HG03460 (cell line): ENCODE data around the gene LRRC55.

Source experiments
- ATAC-seq: cut with Tn5 transposase; IDR thresholded peaks from one replicate; pipeline ENCODE4 v1.9.1; 2021; ENCODE audit not compliant: unreplicated experiment

Gene LRRC55

DNA sequence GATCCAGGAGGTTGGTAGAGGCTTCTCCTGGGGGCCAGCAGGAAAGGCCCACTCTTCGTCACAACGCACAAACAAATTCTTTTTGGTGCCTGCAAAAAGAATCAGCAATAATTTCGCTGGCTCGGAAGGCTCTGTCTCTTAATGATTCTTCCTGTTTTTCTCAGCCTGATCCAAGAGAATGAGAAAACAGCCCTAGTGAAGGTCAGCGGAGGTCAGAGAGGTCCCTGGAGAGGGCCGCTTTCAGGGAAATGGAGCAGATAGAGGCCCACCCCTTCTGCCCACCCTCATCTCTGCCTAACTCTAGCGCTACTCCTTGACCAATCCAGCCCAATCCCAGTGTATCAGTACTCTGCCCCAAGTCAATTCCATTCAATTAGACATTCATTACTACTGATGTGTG, 19.2 kb downstream of the LRRC55 start:
- ATAC-seq, result no peak

DNA sequence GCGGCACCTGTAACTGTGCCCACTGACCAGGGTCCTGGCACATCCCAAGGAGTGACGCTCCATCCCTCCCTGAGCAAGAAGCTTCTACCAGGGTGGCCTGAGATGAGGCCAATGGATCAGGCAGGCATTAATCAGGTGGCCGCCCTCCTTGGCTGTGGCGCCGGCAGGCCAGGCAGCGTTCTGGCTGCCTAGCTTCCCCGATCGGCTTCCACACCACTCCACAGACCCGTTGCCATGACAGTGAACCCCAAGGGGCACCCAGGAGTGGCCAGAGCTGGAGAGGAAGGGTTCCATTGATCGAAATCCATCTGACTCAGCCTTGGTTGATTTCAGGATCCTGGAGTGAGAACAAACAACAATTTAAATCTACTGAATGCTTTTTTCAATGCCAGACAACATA, 20.5 kb downstream of the LRRC55 start:
- ATAC-seq, result no peak

DNA sequence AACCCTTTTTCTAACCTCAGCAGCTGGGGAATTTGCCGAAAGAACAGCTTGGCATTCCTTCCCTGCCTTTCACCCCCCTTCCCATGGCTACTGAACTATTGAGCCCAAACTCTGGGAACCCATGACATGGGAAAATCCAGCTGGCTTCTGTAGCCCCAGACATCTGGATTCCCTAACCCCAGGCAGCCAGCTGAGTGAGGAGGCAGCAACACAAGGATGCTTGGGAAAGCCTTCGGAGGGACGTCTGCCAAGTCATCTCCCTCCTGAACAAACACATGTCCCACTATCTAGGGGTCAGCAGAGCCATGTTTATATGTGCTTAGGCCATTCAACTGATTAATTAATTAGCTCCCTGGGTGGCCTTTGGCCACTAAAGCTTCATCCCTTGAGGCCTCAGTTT, 21.6 kb downstream of the LRRC55 start:
- ATAC-seq, result no peak

DNA sequence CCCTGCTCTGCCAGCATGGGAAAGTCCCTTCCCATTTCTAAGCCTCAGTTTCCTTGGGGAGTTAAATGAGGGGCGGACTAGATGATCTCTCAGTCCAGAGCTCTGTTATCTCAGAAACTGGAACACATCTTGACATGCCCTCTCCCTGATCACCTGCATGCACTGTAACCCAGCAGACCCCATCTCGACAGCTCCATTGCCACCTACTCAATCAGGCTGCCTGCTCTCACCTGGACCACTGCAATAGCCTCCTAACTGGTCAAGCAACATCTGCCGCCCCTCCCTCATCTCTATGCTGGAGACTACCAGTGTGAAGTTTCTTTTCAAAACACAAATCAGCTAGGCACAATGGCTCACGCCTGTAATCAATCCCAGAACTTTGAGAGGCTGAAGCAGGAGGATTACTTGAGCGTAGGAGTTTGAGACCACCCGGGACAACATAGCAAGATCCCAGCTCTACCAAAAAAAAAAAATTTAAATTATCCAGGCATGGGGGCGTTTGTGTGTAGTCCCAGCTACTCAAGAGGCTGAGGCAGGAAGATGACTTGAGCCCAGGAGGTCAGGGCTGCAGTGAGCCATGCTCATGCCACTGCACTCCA, 22.2 kb downstream of the LRRC55 start:
- no peak for ATAC-seq

DNA sequence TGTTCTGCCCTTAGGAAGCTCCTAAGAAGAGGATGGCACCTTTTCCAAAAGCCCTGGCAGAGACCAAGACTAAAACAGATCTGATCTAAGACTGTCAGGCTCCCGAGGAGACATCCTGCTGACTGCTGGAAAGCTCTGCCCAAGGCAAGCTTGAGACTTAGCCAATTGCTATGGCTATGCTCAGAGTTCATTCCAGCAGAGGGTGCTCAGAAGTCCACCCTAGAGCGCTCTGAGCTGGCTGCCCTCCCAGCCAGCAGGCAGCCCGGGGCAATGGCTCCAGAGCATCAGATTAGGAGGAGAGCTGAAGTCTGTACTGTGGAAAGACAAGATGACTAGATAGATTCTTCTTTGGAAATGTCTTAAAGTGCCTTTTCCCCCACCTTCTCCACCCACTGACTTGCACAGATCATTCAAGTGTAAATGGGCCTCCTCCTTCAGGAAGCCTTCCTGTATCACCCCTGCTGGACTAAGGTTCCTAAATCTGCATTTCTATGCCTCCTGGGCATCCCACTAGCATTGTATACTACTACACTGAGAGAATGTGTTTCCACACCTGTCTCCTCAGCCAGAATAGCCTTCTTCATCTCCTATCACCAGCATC, 23.4 kb downstream of the LRRC55 start:
- no peak for ATAC-seq

DNA sequence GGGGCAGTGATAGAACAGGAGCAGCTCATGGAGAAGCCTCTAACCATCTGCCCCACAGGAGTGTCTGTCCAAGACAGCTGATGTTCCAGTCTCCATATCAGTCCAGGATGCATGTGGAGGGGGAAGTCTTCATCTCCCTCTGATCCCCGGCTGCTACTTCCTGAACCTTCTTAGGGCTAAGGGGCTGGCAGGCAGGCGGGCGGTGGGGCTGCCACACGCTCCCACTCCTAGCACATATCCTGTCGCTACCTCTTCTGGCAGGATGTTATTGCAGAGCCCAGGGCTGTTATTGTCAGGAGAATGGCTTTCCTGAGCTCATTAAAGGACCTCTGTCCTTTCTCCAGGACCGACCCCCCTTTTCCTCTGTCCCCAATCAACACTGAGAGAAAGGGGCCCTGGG, 25.4 kb downstream of the LRRC55 start:
- no peak for ATAC-seq

DNA sequence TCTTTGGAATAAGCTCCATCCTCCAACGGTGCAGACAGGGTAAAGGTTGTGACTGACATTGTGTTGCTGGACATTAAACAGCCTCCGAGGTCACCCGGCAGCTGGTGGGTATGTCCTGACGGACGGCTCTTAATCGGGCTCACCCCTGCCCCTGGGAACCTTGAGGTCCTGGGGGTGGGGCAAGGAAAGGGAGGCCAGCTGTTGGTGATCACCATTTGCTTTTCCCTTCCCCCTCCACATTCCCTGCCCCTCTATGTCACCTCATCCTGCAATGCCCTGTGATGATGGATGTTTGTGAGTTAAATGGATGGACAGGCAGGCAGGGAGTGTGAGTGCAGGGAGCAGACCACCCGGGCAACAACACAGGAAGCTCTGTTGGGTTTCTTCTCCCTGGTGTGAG, 29.0 kb downstream of the LRRC55 start:
- ATAC-seq, result no peak

DNA sequence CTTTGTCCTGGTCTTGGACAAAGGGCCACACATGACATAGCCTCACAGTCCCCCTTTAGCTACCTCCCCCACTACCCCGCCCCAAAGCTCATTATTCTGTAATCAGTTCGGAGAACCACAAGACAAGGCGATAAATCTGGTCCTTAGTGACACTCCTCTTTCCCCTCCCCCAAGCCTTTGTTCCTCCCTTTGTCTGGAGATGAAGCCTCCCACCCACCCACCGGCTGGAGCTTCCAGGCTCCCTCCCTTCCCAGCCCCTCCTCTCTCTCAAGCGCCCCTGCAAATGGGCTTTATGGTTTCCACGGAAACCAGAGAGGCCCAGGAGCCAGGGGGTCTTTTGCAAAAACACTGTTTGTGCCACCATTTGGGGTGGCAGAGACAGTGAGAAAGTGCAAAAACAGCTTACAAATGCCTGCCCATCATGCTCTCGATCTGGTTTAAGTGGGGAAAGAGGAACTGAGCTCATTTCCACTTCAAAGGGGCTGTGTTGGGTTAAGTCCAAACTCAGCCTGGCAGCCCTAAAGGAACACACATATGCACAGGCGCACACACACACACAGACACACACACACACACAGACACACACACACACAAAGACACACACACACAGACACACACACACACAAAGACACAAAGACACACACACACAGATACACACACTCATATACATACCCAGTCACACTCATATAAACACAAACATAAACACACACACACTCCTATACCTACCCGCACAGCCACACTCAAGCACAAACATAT, 31.8 kb downstream of the LRRC55 start:
- ATAC-seq, result no peak

DNA sequence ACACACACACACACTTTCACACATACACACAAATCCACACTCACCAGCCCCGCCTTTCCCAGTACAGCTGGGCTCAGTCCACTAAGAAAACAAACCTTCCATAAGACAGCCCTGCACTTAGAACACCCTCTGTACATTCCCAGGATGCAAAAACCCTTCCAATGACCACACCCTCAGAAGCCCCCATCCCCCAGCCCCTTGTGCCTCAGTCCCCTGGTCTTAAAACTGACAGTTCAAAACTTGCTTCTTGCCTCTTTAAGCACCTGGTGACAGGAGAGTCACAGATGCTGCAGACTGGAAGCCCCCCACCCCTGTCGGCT, 32.3 kb downstream of the LRRC55 start:
- no peak for ATAC-seq

DNA sequence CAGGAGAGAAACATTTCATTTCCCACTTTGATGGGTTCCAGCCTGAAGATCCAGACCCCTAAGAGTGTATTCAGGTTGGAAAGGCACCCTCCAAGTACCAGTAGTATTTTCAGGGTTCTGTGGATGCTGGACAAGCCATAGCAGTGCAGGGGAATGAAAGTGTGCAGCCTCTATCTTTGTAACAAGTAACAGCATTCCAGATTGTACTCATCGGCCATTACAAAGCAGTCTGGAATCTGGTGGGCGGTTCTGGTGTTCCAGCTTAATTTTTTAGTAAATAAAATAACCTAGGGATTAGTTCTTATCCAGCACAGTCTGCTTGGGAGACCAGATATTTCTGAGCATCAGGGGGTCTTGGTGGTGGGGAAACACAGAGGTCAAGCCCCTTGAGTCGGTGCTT, 32.7 kb downstream of the LRRC55 start:
- no peak for ATAC-seq

DNA sequence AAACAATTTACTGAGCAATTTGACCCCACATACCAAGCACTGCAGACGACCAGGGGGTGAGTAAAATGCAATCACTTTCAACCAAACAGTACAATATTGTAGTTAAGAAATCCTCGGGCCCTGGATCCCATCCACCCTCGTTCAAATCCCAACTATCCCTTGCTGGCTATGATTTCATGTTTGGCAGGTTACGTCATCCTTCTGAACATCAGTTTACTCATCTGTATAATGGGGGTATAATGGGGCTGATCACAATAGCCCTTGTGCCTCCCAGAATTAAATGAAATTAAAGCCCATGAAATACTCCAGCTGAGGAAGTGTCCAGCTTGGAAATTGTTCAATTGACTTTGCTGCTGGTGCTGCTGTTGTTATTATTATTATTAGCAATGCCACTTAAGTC, 34.7 kb downstream of the LRRC55 start:
- ATAC-seq, result no peak

DNA sequence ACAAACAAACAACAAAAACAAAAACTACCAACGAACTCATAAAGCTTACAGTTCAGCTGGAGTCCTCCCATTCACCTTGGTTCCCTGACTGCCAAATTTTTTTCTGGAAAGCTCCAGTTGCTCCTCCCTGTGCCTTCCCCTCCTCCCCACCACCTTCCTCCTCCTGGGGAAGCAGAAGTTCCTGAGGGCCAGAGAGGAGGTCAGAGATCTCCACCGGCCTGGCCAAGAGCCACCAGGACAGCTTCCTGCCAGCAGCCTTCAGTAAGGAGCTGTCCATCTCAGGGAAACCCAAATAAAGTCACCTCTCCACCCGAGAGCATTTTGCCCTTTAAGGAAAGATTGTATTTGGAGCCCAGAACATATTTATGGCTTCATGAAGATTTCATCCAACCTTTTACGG, 35.3 kb downstream of the LRRC55 start:
- ATAC-seq, result no peak

DNA sequence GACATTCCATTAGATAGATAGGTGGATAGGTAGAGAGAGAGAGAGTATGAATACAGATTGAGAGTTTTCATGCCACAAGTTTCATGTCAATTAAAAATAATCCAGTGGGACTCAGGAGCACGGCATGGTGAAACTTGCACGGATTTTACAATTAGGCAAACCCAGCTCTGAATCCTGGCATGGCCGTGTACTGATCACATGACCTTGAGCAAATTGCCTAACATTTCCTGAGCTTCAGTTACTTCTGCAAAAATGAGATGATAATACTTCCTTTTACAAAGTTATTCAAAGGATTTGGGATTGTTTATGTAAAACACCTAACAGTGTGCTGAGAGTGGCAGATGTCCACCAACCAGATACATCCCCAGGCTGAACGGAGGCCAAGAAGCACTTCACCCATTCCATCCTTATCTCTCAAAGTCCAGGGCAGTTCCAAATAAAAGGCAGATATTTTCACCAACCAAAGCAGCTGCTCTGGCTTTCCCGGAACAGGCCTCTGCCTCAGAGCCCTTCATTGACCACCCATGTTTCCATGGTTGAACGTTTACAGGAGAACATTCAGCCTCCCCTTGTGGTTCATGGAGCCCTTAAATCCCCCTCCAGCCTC, 37.4 kb downstream of the LRRC55 start:
- no peak for ATAC-seq

DNA sequence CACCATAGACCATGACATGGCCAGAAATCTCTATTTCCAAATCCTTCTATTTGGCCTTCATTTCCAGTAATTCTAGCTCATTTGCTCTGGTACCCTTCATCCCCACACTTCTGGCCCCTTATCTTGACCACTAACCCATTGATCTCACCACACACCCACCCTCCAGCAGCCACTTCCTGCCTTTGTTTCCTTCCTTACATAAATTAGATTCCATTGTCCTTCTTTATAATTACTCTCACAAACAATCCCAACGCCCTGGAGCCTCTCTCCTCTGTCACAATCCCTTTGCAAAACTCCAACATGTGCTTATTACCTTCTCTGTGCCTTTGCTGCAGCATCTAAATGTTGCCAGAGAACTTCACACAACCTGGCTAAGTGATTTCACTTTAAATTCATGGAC, 40.5 kb downstream of the LRRC55 start:
- no peak for ATAC-seq

DNA sequence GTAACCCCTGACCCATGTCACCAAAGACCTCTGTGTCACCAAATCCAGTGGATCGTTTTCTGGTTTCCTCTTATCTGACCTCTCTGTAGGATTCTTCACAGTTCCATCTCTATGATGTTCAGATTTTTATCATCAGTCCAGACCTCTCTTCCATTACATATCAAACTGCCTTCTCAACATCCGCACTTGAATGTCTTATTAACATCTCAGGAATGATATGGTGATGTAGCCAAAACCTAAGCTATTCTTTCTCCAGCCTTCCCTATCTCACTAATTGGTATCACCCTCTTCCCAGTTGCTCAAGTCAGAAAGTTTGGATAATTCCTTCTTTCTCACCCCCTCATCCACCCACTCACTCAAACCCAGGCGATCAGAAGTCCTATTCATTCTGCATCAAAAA, 41.8 kb downstream of the LRRC55 start:
- no peak for ATAC-seq

DNA sequence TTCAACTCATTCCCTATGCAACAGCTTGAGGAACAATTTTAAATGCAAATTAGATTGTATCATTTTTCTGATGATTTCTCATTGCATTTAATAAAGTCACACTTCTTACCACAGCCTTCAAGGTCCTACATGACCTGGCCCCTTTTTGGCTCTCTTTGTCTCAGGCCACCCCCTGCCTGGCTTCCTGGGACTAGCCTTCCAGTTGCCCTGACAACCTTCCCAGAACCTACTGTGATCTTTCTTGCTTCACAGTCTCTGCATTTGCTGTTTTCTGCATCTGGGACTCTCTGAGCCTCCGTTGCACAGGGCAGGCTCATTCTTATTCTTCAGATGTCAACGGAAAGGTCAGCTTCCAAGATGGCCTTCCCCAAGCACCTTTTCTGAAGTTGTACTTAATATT, 42.4 kb downstream of the LRRC55 start:
- ATAC-seq, result no peak

DNA sequence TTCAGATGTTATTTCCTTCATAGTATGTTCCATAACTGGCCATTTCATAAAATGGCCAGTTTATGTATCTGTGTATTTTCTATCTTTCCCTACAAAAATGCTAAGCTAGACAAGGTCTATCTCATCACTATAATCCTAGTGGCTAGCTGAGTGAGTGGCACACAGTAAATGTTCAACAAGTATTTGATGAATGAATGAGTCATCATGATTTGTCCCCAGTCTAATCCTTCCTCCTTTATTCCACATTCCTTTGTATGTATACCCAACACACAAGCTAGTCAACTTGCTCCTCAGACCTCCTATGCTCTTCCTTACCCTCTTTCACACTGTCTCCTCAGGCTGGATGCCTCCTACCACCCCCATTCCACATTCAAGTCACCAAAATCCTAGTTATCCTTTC, 42.8 kb downstream of the LRRC55 start:
- no peak for ATAC-seq

DNA sequence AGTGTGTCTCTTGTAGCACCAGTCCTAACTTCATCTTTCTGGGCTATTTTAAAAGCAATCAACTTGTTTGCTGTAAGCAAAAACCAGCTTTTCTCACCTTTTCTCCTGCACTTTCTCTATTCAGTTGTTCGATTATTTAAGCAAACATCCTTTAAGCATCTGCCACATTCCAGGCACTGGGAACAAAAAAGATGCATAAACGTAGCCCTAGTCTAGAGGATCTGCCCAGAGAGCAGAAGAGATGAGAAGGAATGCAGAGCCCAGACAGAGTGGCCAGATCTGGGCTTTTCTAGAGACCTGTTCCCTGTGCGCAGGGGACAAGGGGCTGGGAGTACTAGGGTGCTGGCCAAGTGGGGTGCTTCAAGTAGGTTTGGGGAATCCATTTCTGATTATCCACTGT, 46.8 kb downstream of the LRRC55 start:
- no peak for ATAC-seq

DNA sequence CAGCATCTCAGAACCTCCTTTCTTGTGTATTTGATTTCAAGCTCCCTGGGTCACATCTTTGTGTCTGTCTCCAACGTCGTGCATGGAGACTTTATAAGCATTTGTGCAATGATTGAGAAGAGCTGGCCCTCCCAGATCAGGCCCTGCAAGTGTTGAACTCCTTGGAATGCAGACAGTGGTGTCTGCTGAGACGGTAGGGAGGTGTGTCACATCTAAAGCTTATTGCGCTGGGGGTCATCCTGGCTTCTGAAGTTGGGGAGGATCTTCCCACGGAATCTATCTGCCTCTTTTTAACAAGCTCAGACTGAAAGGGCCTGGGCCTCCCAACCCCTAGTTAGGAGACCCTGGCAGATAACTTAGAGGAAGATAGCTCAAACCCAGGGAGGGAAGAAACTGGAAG, 48.6 kb downstream of the LRRC55 start:
- ATAC-seq, result no peak

DNA sequence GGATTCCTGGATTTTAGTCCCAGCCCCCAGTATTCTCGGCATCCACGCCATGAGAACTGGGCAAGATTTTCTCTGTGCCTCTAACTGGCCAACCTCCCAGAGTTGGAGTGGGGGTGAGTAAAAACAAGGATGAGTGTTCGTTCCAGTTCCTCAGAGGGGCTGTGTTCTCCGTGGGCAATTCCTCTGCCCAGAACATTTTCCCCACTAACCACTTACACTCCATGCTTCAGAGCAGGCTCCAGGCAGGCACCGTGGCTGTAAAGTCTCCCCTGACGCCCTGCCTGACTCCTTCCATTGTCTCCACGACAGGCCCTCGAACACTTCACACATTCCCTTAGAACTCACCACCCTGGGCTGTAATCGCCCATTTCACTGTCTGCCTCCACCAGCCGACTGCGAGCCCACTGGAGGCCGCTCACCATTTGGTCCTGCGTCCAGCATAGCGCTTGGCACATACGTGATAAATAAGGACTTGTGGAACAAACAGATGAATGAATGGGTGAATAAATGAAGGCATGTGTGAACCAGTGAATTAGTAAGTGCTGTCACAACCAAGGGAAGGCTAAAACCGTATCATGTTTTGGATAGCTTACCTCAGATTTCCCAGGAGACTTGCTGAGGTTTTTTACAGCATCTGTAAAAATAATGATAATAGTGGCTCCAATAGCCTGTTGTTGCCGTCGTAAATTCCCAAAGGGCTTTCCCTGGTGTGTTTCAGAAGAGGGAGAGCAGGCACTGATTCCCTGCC, 49.2 kb downstream of the LRRC55 start:
- no peak for ATAC-seq

DNA sequence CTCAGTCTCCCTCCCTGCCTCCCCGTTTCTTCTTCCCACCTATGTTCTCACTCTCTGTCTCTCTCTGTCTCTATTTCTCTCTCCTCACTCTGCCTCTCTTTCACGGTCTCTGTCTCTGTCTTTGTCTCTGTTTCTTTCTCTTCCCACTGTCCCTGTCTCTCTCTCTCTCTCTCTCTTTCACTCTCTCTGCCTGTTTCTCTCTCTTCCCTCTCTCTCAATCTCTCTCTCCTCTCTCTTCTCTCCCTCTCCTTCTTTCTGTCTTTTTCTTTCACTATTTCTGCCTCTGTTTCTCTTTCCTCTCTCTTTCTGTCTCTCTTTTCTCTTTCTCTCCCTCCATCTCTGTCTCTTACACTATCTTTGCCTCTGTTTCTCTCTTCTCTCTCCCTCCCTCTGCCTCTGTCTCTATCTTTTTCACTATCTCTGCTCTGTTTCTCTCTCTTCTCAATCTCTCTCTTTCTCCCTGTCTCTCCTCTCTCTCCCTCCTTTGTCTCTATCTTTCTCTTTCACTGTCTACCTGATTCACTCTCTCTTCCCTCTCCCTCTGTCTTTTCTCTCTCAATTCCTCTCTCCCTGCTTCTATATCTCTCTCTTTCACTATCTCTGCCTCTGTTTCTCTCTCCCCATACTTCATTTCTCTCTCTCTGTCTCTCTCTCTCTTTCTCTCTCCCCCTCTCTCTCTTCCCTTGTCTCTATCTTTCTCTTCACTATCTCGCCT, 49.9 kb downstream of the LRRC55 start:
- ATAC-seq, result no peak
